Small intestine (tissue), 16 donors: ENCODE data around the gene KRT4. TPM values are rescaled to one million over a fixed set of nuclear protein-coding genes. Genes with fewer than 3 reads are reported as not detected.
"Not testable (repeated sequence)": the region's sequence is repeated elsewhere in the genome, so short reads cannot be mapped to it uniquely, and the experiment has no call there.

Source experiments
- DNase-seq, 2 donors: peaks; one replicate each; pipeline versions ENCODE4 v3.0.0 to v3.0.0-alpha.2; 2013
- FAIRE-seq: peaks from 2 replicates; lab custom pipeline; 2012; peaks lifted over from hg19 to GRCh38; lab: Jason Lieb, UNC
- H3K27ac ChIP-seq, 3 donors: one replicate each; pipeline ENCODE4 v1.5.1; 2013; ENCODE audit warnings: low read length in 2 of 3, mild to moderate bottlenecking in 2 of 3, control low read depth in 1 of 3, inconsistent platforms in 1 of 3, low read depth in 1 of 3, moderate library complexity in 1 of 3
- H3K27me3 ChIP-seq, 3 donors: one replicate each; pipeline ENCODE4 v1.6.1; 2013; ENCODE audit warnings: low read length in 3 of 3, inconsistent platforms in 1 of 3; ENCODE audit not compliant: control insufficient read depth in 3 of 3, insufficient read depth in 3 of 3
- H3K36me3 ChIP-seq, 3 donors: one replicate each; pipeline ENCODE4 v1.6.1; 2013; ENCODE audit warnings: low read length in 3 of 3, inconsistent platforms in 1 of 3, low read depth in 1 of 3, mild to moderate bottlenecking in 1 of 3, moderate library complexity in 1 of 3; ENCODE audit not compliant: control insufficient read depth in 3 of 3, insufficient read depth in 2 of 3
- H3K4me1 ChIP-seq, 3 donors: one replicate each; pipeline ENCODE4 v1.6.1; 2013; ENCODE audit warnings: low read length in 2 of 3, inconsistent platforms in 1 of 3, low read depth in 1 of 3, mild to moderate bottlenecking in 1 of 3, moderate library complexity in 1 of 3; ENCODE audit not compliant: control insufficient read depth in 3 of 3, insufficient read depth in 2 of 3
- H3K4me3 ChIP-seq, 3 donors: one replicate each; pipeline ENCODE4 v1.5.1; 2013; ENCODE audit warnings: low read length in 3 of 3, control low read depth in 1 of 3, inconsistent platforms in 1 of 3, low read depth in 1 of 3, mild to moderate bottlenecking in 1 of 3, moderate library complexity in 1 of 3
- H3K9me3 ChIP-seq, 2 donors: one replicate each; pipeline ENCODE4 v1.6.1; 2013; ENCODE audit warnings: low read depth in 1 of 2, low read length in 1 of 2; ENCODE audit not compliant: control insufficient read depth in 2 of 2, insufficient read depth in 1 of 2
- WGBS, 3 donors: extraction: QIAGEN DNeasy Blood & Tissue Kit; methylation state at CpG; one replicate each; pipeline ENCODE4 v1.1.7; 2013; 5-methylcytosine and 5-hydroxymethylcytosine counted together
- long read RNA-seq, 10 donors: transcript quantifications; one replicate each; lab custom pipeline, GENCODE V29; 2026
- polyA plus RNA-seq, 4 donors: library from polyadenylated mRNA; stranded (reverse) in 3 of 4; unstranded in 1 of 4; fragments of 200-250 nt in 3 of 4; fragments of 120-200 nt in 1 of 4; gene quantifications; one replicate each; pipeline versions ENCODE4 v1.2.1 to v1.2.3, GENCODE V29; 2013
- donor health status: healthy with polysubstance abuse.
- donor health status: control.
- donor health status: control.
- donor health status: Bipolar disorder and iron deficiency.
- donor health status: healthy.

KRT4 gene
- 10 to 100 TPM in 1 of 4 donors, 1 to 10 TPM in 2, under 1 TPM in 1; 0.04 to 12.3 (median 4.4) TPM for polyA plus RNA-seq
- long read RNA-seq, donor 1: 0 reads
- long read RNA-seq, donor 2: 0 reads
- long read RNA-seq, donor 3, partial matches to known transcripts: 0 of 1 reads
- long read RNA-seq, donor 3, other reads (novel, unspliced or antisense): 0 of 1 reads
- long read RNA-seq, donor 4: 0 reads
- long read RNA-seq, donor 5: 0 reads
- long read RNA-seq, donor 6: 0 reads
- long read RNA-seq, donor 7: 0 reads
- long read RNA-seq, donor 8, transcript KRT4-204 (9 exons, 2,576 nt): major isoform, 18 of 20 reads
- long read RNA-seq, donor 8, partial matches to known transcripts: 0 of 20 reads
- long read RNA-seq, donor 8, other reads (novel, unspliced or antisense): 0 of 20 reads
- long read RNA-seq, donor 9: 0 reads
- long read RNA-seq, donor 10: 0 reads

DNA sequence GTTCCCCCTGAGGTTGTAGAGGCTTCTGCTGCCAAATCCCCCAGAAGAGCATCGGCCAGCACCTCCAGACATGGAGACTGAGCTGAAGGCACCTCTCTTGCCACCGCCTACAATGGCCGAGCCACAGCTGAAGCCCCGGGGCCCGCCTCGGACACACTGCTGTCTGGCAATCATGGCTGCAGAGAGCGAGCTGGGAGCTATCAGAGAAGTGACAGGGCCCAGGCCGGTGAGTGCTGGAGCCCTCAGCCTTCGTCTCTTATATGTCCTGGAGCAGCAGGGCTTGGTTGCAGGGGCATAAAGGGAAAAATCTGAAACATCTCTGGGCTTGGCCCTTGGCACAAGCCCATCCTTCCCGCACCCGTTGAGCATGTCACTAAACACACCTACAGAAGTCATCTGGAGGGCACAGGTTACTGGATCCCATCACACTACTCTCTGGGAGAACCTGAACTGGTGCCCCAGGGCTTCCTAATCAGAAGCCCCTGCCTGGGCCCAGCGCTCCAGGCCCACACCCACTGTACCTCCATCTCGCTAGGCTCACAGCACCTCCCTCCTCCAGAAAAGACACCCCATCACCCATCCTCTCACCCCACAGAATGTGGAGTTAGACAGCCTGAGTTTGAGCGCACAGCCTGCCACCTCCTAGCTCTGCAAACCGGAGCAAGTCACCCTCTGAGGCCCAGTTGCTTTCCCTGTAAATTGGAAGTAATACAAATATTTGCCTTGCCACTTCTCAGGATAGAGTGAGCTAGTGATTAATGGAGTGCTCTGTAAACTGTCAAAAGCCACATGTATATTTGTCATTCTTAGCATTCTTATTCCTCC lies at the start of gene KRT4:
Gene KRT4, minus strand, starts transcription at position 232 of the 825 bp plus-strand sequence. Its CDS starts 58 bp downstream, at position 174.
- no peaks in the 10 kb centered on the region for H3K9me3 ChIP-seq
- FAIRE-seq (no peak), DNase-seq (no peak)
- H3K27ac ChIP-seq: no peak within 1 kb of the TSS
- H3K4me1 ChIP-seq: peaks cover 0 to 11% (median 0%) of the 10 kb centered on the region in 3 donors
- WGBS, 3 donors: 71 to 76% (median 75%) methylated on average over 15 of the region's 15 CpGs
- peaks cover 0 to 1% (median 0%) of the 10 kb centered on the region in 3 donors for H3K27me3 ChIP-seq
- H3K36me3 ChIP-seq: no peaks in the 10 kb centered on the region
- no peak within 1 kb of the TSS for H3K4me3 ChIP-seq

DNA sequence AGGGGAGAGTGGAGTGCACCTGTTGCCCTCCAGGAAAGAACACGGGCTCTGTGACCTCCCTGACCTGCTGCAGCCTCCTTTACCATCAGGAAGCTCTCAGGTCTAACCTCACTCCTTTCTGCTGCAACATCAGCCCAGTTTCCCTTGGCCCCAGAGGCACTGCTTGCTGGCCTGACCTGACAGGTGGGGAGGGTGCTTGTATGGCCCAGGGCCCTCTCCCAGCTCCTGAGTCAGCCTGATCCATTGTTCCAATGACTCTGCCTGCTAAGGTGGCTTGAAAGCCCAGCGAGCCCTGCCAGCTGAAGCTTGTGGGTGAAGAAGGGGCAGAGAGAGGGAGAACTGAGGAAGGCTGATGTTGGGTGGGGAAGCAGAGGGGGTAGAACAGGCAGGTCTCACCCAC lies 48.1 kb upstream of the KRT4 start:
- no peaks in the 10 kb centered on the region for H3K36me3 ChIP-seq
- no peak overlapping the region for H3K4me3 ChIP-seq
- no peaks in the 10 kb centered on the region for H3K27me3 ChIP-seq
- no peak for FAIRE-seq
- DNase-seq: no peak
- 58 to 64% (median 61%) methylated on average over 2 of the region's 2 CpGs for WGBS, 3 donors
- peaks cover 0 to 4% of the 10 kb centered on the region in 2 donors for H3K9me3 ChIP-seq
- H3K4me1 ChIP-seq: peaks cover 0 to 14% (median 8%) of the 10 kb centered on the region in 3 donors
- no peak overlapping the region for H3K27ac ChIP-seq

DNA sequence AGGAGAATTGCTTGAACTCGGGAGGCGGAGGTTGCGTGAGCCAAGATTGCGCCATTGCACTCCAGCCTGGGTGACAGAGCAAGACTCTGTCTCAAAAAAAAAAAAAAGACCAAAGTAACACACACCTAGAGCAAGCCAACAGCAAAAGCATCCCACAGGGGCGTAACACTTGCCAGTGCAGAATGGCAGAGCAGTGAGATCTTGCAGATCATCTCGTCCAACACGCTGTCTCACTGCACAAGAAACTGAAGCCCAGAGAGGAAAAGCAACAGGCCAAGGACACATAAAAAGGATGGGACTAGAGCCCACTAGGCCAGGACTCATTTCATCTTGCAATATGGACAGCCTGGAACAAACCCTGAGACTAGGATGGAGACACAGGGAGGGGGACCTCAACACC lies 47.6 kb upstream of the KRT4 start:
- no peak overlapping the region for H3K27ac ChIP-seq
- H3K4me1 ChIP-seq: peaks cover 0 to 14% (median 8%) of the 10 kb centered on the region in 3 donors
- no peaks in the 10 kb centered on the region for H3K27me3 ChIP-seq
- 92 to 97% (median 92%) methylated on average over 7 of the region's 7 CpGs for WGBS, 3 donors
- no peak for DNase-seq
- peaks cover 0 to 4% of the 10 kb centered on the region in 2 donors for H3K9me3 ChIP-seq
- FAIRE-seq: no peak
- H3K4me3 ChIP-seq: no peak overlapping the region
- no peaks in the 10 kb centered on the region for H3K36me3 ChIP-seq

DNA sequence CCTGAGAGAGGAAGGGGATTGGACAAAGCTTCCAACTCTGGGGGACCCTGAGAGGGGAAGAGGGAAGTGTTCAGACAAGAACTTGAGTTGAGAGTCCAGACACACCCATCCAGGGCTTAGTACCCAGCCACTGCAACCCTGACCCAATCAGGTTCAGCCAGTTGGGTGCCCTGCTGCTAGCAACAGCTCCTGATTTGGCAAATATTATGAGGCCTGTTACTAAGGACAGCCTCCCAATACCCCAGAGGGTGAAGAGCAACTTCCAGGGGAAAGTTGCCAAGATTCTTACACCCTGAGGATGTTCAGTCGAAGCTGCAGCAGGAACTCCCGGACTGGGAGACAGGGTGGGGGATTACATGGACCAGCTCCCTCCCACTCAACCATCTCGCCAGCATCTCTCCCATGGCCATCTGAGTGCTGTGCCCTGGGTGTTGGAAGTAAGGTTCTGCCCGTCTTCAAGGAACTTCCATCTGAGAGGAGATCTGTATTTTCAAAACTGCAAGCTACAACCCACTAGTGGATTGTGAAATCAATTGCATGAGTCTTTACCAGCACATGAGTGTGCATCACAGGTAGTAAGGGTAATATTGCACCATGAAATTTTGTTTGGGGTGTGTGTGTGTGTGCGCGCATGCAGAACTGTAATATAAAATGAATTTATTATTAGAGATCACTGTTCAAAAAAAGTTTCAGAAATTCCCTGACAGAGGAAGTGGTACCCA lies 46.3 kb upstream of the KRT4 start:
- FAIRE-seq (no peak), DNase-seq (peak; percentile 88 to 90)
- 37 to 58% (median 57%) methylated on average over 6 of the region's 6 CpGs for WGBS, 3 donors
- Histone ChIP-seq H3K27ac (peak overlapping the region in 1 of 3 donors; percentile 67), H3K27me3 (no peaks in the 10 kb centered on the region), H3K9me3 (peaks cover 0 to 4% of the 10 kb centered on the region in 2 donors), H3K4me1 (peaks cover 0 to 14% (median 8%) of the 10 kb centered on the region in 3 donors), H3K36me3 (no peaks in the 10 kb centered on the region), H3K4me3 (no peak overlapping the region)

DNA sequence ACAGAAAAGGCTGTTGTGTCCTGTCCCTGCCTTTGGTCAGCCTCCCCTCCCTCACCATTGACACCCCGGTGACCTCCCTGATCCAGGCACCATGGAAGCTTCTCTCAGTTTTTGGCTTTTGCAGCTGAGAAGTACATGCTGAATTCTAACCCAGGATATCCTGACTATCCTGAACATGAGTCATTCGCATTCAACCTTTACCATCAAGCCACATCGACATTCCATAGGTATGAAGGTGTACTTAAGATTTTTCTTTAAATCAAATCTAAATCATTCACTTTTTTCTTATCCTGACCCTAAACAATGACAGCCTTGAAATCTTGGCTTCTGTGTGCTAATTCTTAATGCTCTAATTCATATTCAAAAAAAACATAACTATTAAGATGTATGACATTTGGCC lies 43.6 kb upstream of the KRT4 start:
- WGBS, 3 donors: 90 to 92% (median 92%) methylated on average over 3 of the region's 3 CpGs
- Histone ChIP-seq H3K4me1 (peaks cover 0 to 14% (median 8%) of the 10 kb centered on the region in 3 donors), H3K9me3 (peaks cover 0 to 4% of the 10 kb centered on the region in 2 donors), H3K36me3 (no peaks in the 10 kb centered on the region), H3K4me3 (no peak overlapping the region), H3K27ac (no peak overlapping the region), H3K27me3 (peaks cover 0 to 2% (median 0%) of the 10 kb centered on the region in 3 donors)
- DNase-seq (no peak), FAIRE-seq (no peak)

DNA sequence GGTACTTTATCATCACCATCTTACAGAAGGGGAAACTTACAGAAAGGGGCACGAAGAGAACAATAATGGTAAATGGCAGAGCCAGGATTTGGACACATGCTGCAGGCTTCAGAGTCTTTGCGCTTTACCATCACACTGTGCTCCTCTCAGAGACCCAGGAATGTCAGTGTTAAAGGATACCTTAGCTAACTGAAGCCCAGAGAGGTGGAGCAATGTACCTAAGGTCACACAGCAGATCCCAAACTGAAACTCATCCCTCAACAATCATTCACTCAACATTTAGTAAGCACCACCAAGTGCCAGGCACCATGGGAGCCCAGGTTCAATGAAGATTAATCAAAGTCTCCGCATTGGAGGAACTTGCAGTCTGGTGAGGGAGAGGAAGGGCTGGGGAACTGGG lies 42.9 kb upstream of the KRT4 start:
- WGBS, 3 donors: 79 to 87% (median 85%) methylated on average over 3 of the region's 3 CpGs
- Histone ChIP-seq H3K27ac (no peak overlapping the region), H3K36me3 (no peaks in the 10 kb centered on the region), H3K4me1 (peaks cover 0 to 14% (median 8%) of the 10 kb centered on the region in 3 donors), H3K4me3 (no peak overlapping the region), H3K9me3 (peaks cover 0 to 4% of the 10 kb centered on the region in 2 donors), H3K27me3 (peaks cover 0 to 2% (median 0%) of the 10 kb centered on the region in 3 donors)
- DNase-seq (no peak), FAIRE-seq (no peak)

DNA sequence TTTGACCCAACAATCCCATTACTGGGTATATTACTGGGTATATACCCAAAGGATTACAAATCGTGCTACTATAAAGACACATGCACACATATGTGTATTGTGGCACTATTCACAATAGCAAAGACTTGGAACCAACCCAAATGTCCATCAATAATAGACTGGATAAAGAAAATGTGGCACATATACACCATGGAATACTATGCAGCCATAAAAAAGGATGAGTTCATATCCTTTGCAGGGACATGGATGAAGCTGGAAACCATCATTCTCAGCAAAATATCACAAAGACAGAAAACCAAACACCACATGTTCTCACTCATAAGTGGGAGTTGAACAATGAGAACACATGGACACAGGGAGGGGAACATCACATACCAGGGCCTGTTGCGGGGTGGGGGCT lies 42.2 kb upstream of the KRT4 start:
- not testable (repeated sequence) for H3K4me3 ChIP-seq, H3K36me3 ChIP-seq, H3K27ac ChIP-seq, FAIRE-seq, H3K9me3 ChIP-seq, H3K27me3 ChIP-seq, DNase-seq
- 98 to 99% (median 98%) methylated on average over 2 of the region's 2 CpGs for WGBS, 3 donors
- peaks cover 0 to 14% (median 8%) of the 10 kb centered on the region in 3 donors for H3K4me1 ChIP-seq

DNA sequence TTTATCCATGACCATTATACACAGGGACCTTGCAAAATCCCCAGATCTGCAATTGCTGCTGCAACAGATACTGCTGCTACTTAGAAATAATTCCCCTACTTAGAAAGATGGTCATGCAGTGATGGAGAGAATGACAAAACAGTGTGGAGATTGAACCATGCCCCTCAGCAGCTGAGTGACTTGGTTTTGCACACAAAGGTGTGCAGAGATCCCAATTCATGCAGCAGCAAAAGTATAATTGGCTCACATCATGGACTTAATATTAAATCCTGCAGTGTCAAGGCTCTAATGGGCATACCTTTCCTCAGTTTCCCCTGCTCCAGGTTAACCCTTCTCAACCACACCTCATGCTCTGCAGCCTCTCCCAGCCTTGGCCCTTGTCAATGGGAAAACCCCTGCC lies 37.9 kb upstream of the KRT4 start:
- no peaks in the 10 kb centered on the region for H3K9me3 ChIP-seq
- no peak for DNase-seq
- H3K36me3 ChIP-seq: no peaks in the 10 kb centered on the region
- H3K27me3 ChIP-seq: peaks cover 0 to 8% (median 0%) of the 10 kb centered on the region in 3 donors
- no peak overlapping the region for H3K4me3 ChIP-seq
- no peak for FAIRE-seq
- H3K4me1 ChIP-seq: no peaks in the 10 kb centered on the region
- no peak overlapping the region for H3K27ac ChIP-seq
